Astrocyte of the hippocampus (primary cell): Measurements from ENCODE around the gene PLCB4.

ENCODE experiments used
- DNase-seq: peaks from one replicate; pipeline ENCODE4 v3.0.0; 2011; ENCODE audit warnings: low read depth, low spot score

The PLCB4 gene

DNA sequence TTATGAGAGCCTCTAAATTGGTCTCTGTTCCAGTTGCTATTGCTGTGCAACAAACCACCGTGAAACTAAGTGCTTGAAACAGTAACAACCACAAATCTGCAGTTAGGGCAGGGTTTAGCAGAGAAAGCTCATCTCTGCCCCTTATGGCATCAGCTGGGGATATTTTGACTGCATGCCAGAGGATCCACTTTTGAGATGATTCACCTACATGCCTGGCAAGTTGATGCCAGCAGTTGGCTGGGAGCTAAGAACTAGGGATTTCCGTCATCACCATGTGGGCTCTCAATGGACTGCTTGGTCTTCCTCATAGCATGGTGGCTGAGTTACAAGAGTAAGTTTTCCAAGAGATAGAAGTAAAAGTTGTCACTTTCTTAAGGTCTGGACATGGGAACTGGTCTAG lies 35.1 kb downstream of the PLCB4 start:
- DNase-seq: no peak

DNA sequence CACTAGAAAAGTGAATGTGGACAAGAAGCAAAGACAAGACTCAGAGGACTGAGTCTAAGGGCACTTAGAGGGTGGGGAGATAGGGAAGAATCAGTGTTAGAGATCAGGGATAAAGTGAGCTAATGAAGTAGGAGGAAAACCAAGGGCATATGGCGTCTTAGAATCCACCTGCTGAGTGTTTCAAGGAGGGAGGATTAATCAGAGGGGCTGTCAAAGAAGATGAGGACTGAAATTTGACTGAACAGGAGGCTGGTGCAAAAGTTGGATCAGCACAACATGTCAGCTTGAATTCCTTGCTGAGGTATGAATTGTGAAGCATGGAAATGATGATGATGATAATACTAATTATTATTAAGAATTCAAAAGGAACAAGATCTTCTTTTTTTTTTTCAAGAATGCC lies 39.4 kb downstream of the PLCB4 start:
- no peak for DNase-seq

DNA sequence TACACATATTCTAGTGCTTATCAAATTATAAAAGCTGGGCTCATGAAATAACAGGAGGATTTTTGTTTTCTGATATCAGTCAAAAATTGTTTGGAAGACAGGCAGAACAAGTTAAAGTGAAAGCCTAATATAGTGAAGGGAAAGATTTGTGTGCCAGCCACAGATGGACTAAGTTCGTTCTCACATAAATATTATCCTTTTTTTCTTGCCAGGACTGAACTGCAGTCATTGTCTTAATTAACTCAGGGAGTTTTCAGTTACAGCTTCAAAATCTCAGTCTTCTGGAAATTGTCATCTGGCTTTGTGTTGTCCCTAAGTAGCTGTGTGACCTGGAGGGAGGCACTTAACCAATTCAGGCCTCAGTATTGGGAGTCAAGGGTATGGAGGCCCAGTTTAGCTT lies 40.7 kb downstream of the PLCB4 start:
- no peak for DNase-seq

DNA sequence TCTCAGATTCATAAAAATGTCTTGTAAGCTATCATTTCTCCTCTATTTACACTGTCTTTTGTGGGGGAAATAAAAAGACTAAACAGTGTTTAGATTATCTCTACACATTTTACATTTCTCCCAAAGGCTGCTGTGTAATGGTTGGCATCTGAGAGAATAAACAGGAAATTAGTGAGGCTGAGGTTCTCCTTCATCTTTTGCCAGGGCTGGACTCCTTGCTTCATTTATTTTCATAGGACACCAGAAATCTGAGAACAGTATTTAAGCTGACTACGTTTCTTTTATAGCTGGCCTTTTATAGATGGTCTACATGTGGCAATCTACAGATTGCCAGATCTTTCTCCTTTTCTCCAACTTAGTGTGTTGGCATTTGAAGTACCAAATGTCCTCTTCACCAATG lies 41.5 kb downstream of the PLCB4 start:
- peak; percentile 38 for DNase-seq

DNA sequence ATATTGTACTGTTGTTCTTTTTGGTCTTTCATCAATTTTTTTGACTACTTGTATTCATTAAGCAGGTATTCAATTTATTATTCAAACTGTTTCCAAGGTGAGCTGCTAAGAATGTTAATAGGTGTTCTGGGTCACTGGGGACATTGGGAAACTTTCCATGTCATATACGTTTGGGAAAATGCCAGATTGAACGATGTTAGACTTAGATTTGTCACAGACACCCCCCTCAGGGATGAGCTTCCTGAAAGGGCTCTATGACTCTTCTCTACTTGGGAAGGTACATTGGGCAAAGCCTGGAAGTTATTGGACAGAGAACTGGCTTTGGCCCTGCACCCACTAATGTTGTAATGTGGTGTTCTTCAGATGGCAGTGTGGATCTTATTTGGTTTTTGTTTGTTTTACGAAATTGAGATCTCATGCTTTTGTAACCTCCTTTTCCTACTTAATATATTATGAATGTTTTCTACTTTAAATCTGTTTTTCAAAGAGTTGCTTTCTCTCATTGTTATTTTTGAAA lies 42.1 kb downstream of the PLCB4 start:
- DNase-seq: no peak

DNA sequence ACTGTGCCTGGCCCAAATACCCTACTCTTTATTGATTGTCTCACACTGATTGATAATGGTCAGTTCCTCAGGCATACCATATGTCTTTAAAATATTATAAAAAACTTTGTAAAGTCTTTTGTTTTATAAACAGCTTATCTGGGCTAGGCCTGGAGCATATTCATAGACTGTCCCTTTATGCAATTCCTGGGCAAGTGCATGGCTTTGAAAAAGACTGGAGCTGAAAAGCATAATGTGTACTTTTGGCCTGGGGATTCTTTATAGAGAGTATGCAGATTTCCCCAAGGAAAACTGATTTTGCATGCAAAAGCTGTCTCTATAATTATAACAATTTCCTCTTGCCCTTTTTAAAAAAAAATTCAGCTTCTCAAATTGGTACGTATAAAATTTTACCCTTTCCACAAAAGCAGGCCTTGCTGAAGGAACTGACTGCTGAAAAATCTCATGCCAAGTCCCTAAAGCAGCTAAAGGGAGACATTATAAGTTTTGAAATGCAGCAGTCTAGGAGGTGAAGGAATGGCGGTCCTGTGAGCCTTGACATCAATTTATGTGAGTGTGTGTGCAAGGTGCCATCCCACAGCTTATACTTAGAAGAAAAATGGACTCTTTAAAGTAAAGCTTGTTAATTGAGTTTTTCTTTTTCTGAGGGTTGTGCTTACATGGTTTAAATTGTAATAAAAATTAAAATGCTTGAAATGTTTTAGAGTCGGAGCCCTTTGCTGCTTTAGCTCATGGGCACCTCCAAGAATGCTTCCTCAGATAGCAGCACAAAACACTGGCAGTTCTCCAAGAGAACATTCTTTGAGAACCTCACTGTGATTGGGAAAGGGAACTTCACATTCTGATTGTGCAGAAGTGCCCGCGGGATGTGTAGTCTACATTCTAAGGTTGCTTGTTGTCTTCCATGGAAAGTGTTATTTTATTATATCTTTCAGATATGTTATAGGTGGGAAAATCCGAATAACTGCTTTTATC lies 43.9 kb downstream of the PLCB4 start:
- peak; percentile 89 for DNase-seq

DNA sequence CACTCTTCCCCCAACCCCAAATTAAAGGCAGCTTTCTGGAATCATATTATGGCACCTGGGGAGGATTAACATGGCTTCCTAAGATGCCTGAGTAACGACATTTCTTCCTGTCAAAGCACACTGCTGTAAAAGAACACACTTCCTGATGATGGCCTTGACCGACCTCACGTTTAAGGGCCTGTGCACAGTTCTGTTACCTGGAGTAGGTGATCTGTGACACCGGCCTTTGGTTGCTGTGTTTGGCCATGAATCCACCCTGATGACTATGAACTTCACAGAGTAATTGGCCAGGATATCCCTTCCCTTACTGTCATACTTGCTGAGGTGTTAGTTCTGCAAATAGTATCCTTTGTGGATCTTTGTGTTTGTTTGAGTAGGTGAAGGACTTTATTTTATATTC lies 45.8 kb downstream of the PLCB4 start:
- no peak for DNase-seq

DNA sequence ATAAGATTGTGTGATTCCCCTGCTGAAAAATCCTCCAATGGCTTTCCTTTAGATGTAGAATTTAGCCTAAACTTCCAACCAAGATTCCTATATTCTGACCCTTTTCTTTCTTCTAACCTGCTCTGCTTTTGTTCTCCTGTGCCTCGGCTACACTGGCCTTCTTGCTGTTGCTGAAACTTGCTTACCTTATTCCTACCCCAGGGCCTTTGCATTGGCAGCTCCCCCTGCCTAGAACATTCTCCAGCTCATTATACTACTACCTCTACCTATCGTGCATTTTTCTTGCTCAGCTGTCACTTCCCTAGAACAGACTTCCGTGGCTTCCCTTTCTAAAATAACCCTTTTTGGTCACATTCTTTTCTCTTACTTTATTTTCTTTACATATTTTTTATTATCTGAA lies 48.7 kb downstream of the PLCB4 start:
- DNase-seq: no peak

DNA sequence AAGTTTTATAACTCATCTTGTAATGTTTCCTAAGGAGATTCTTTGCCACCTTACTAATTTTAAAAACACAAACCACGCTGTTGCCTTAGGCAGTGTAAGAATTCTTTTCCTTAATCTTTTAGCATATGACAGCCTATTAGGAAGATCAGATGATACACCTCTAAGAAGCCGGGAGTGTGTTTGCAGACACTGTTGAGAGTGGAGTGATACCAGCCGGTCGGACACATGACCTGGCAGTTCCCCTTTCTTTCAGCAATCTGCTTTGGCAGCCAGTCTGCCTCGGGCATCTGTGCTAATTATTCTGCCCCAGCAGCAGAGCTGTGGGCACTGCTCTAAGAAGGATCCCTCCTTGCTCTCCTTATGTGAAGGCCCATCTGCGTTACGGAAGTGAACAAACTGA lies 50.9 kb downstream of the PLCB4 start:
- peak; percentile 35 for DNase-seq

DNA sequence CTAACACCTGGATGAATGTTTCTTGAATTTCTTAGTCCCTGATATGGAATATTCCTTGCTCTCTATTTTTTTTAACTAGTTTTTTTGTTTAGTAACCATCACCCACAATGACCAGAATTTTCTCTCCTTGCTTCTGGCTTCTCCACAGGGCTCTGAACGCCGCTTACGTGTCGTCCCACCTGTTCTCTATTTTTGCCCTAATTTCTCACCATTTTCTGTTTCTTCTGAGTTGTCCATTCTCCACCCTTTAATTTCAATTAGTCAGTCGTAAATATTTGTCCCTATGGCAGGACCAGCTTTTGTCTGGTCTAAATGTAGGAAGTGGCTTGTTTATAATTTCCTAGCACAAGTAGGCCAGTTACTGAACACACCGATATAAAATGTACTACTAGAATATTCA lies 52.3 kb downstream of the PLCB4 start:
- no peak for DNase-seq

DNA sequence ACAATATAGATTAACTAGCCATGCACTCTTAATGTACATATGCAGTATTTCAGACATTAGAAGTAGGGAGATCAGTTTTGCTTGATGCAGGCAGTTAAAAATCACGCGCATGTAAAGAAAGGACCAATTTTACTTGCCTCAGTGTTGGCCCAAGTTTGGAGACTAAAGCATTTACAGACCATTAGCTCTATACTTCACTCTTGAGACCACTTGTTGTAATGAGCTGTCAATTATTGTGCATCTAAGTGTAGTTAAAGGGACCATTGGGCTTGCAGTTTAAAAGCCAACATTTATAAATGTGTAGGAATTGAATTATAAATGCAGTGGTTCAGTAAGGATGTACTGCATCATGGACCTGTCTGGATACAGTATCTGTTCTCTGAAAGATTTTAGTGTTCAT lies 53.7 kb downstream of the PLCB4 start:
- no peak for DNase-seq

DNA sequence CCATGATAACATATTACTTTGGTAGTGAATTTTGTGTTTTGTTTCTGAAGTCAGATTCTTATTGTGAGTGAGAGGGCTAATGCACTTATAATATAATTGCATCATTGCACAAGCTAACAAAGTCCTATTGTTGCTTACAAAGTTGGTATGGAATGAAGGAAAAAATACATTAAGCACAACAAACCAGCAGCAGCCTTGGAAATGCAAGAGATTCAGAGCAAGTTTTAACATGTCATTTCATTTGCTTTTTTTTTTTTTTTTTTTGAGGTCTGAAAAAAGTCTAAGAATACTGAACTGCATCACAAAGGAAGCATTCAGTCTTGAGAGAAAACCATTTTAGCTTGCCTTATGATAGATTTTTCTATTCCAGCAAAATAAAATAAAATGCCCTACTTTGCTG lies 57.6 kb downstream of the PLCB4 start:
- DNase-seq: no peak

DNA sequence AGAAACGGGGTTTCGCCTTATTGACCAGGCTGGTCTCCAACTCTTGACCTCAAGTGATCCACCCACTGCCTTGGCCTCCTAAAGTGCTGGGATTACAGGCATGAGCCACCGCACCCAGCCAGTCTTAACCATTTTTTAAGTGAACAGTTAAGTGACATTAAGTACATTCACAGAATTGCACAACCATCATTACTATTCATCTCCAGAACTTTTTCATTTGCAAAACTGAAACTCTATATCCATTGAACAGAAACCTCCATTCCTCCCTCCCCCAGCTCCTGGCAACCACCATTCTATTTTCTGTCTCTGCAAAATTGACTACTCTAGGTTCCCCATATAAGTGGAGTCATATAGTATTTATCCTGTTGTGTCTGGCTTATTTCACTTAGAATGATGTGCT lies 59.7 kb downstream of the PLCB4 start:
- no peak for DNase-seq

DNA sequence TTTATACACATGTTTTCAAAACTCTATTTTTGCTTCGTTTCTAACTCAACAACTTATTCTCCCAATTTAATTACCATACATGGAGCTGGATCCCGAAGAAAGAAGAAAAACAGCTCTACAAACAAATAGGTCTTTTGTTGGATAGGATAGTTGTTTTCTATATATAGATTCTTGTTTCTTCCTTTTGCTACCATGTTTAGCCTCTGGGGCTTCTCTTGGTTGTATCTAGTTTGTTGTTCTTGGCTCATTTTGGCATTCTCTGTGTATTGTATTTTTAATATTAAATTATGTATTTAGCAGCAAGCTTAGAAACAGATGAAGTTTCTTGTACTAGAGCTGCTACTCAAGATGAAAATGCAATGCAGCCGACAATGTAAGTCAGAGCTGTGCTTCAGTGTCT lies 60.9 kb downstream of the PLCB4 start:
- no peak for DNase-seq

DNA sequence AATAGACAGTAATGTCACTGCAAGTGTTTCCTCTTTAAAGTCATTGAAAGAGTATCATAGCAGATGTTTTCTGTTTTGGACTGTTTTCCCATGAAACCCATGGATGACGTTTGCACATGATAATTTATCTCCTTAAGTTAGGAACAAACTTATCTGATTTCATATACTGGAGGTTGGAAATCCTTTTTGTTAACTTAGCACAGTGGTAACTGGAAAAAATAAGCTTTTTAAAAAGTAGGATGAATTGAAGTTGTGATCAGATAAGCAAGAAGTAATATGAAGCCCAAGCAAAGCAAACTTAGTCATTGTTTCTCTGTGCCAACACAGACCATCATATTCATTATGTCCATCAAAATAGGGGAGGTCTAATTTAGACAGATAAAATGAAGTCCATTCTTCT lies 61.6 kb downstream of the PLCB4 start:
- no peak for DNase-seq

DNA sequence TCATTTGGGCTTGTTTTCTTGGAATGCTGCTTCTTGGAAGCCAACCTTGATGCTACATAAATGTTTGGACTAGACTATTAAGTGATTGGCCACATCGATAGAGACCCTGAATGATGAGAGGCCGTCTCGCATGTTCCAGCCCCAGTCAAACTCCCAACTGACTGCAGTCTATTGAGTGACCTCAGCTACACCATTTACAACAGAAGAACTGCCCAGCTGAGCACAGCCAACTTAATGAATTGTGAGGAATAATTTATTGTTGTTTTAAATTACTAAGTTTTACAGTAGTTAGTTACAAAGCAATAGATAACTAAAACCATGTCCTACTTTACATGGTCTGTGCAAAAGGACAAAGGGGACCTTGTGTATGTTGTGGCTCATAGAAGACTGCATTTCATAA lies 63.0 kb downstream of the PLCB4 start:
- DNase-seq: no peak

DNA sequence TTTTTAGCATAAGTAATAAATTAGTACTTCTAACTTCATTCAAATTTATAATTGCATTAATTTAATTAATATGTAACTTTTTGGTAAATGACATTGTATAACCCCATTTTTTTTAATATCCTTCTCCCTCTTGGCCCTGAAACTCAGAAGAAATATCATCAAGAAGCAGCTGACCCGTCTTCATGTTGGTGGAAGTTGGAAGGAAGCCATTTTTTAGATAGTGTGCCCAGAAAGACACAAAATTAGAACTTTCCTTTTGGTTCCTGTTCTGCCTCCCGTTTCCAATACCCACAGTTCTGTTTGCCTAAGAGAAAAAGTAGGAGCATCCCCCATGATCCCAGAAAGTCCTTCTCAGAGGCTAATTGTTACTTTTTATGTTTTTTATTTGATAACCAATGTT lies 65.5 kb downstream of the PLCB4 start:
- no peak for DNase-seq

DNA sequence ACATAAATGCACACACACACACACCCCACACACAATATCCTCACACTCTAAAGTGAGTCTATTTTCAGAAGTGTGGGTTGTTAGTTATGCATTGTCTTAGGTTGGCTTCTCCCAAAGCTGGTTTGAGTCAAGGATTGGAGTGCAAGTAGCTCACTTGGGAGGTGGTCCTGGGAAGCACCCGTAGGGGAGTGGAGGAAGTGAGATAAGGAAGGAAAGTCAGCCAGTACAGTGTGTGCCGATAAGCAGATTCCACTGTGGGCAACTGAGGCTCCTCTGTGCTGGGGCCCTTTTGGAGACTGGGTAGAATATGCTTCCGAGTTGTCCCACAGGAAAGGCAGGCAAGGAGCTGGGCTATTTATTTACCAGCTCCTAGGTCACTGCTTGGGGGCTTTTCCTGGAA lies 67.2 kb downstream of the PLCB4 start:
- no peak for DNase-seq

DNA sequence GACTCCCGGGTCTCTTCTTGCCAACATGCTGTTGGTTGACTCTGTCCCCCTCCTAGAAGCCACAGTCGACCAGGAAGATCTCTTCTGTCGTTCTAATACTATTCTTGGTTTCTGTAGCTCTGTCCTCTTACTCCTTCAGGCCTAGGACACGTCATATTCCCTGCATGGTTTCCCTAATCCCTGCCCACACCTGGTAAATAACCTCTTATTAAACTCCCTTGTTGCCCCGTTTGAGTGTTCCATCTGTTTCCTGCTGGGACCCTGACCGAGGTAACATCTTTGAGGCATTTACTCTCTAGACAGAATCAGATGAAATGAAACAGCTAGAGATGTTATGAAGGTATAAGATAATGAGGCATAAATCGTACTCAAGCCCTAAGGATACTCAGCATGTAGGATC lies 68.1 kb downstream of the PLCB4 start:
- DNase-seq: no peak

DNA sequence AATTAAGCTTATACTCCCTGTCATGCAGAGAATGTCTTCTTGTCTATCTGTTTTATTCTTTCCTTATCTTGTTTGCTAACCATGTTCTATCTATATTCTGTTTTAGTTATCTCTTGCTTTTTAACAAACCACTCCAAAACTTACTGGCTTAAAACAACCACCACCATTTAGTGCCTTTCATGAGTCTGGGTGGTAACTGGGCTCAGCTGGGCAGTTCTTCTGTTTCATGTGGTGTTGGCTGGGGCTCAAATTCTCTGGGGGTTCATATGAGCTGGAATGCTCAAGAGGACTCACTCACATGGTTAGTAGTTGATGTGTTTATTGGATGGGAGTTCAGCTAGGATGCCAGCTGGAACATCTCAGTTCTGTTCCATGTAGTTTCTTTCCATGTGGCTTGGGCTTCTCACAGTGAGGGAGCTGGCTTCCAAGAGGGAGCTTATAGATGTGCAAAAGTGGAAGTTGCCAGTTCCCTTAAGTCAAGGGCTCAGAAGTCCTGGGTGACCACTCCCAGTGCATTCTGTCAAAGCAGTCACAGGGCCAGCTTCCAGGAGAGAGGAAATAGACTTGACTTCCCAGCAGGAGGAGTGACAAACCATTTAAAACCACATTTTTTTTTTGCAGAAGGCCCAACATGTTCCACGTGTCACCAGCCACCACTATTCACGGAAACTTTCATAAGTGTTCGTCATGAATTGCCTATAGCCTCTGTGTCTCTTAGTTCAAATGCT lies 70.4 kb downstream of the PLCB4 start:
- no peak for DNase-seq

DNA sequence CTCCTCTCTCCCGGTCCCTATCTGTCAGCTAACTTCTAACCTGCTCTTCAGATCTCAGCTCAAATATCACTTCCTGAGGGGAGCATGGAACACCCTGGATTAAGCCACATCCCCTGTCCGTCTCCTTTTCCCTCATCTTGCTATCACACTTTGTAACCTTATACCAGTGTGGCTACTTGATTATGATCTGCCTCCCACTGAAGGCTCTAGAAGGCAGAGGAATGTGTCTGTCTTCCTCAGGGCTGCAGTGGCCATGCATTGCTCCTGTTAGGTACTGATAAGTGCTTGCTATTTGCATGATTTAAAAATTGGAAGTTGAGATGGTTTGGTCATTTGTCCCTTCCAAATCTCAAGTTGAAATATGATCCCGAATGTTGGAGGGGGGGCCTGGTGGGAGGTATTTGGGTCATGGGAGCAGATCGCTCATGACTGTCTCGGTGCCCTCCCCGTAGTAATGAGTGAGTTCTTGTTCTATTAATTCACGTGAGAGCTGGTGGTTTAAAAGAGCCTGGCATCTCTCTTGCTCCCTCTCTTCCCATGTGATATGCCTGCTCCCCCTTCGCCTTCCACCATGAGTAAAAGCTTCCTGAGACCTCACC lies 71.4 kb downstream of the PLCB4 start:
- no peak for DNase-seq

DNA sequence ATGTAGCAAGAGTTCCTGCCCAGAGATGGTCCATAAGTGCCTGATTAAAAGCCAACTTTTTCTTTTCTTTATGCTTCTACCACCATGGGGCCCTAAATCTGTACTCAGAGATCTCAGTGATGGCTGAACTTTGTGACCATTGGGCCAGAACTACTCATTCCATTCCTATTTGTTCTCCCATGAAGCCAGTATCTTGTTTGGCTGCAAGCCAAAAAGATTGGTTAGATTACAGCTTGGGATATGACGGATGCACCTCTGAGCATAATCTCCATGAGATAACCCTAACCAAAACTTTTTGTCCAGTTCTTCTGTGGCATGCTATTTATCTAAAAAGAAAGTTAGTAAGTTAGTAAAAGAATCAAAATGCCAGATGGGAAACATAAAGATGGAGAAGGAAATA lies 72.2 kb downstream of the PLCB4 start:
- DNase-seq: no peak
